Cardiac muscle cell (in vitro differentiated cells and primary cell): ENCODE measurements around the gene METRN. TPM values are rescaled to one million over a fixed set of nuclear protein-coding genes. Genes with fewer than 3 reads are reported as not detected.
"Not testable (repeated sequence)": the region's sequence is repeated elsewhere in the genome, so short reads cannot be mapped to it uniquely, and the experiment has no call there.

ENCODE experiments used
- DNase-seq, 2 donors: peaks; one replicate each; pipeline versions ENCODE4 v3.0.0 to v3.0.0-alpha.2; 2010 to 2017; ENCODE audit warnings: low read depth in 1 of 2, low spot score in 1 of 2
- H3K27ac ChIP-seq: fragments of 200-600 bp; sonication (generic); 2 replicates; pipeline ENCODE4 v1.5.1; 2016
- H3K27me3 ChIP-seq: fragments of 200-600 bp; sonication (generic); 2 replicates; pipeline ENCODE4 v1.6.0; 2016; ENCODE audit warnings: control low read depth
- H3K36me3 ChIP-seq: fragments of 200-600 bp; sonication (generic); 2 replicates; pipeline ENCODE4 v1.5.1; 2016; ENCODE audit warnings: control low read depth
- H3K4me1 ChIP-seq: fragments of 200-600 bp; sonication (generic); 2 replicates; pipeline ENCODE4 v1.8.1; 2017; ENCODE audit warnings: low read depth, mild to moderate bottlenecking, mixed run types
- H3K4me3 ChIP-seq: fragments of 200-600 bp; sonication (generic); 2 replicates; pipeline ENCODE4 v1.5.1; 2016; ENCODE audit warnings: mild to moderate bottlenecking
- H3K9me3 ChIP-seq: fragments of 200-600 bp; sonication (generic); 2 replicates; pipeline ENCODE4 v1.5.1; 2017; ENCODE audit warnings: low read depth, mild to moderate bottlenecking, control low read depth
- CTCF ChIP-seq: IDR thresholded peaks from 2 replicates; pipeline ENCODE4 v1.5.1; 2012; ENCODE audit warnings: low read depth, mild to moderate bottlenecking, low read length
- polyA plus RNA-seq: library from polyadenylated mRNA; unstranded; fragments of >200 nt; fragmentation: Nextera tagmentation; extraction: Ambion mirVana; gene quantifications from 2 replicates; pipeline ENCODE4 v1.2.1, GENCODE V29; 2016
- total RNA-seq: library from RNA; depleted of rRNA; stranded (reverse); fragments of >200 nt; gene quantifications from 2 replicates; pipeline ENCODE4 v1.2.3, GENCODE V29; 2016

Gene METRN
- total and polyA plus RNA-seq, 2 experiments from 2014 or later: 93.9 to 299 TPM

DNA sequence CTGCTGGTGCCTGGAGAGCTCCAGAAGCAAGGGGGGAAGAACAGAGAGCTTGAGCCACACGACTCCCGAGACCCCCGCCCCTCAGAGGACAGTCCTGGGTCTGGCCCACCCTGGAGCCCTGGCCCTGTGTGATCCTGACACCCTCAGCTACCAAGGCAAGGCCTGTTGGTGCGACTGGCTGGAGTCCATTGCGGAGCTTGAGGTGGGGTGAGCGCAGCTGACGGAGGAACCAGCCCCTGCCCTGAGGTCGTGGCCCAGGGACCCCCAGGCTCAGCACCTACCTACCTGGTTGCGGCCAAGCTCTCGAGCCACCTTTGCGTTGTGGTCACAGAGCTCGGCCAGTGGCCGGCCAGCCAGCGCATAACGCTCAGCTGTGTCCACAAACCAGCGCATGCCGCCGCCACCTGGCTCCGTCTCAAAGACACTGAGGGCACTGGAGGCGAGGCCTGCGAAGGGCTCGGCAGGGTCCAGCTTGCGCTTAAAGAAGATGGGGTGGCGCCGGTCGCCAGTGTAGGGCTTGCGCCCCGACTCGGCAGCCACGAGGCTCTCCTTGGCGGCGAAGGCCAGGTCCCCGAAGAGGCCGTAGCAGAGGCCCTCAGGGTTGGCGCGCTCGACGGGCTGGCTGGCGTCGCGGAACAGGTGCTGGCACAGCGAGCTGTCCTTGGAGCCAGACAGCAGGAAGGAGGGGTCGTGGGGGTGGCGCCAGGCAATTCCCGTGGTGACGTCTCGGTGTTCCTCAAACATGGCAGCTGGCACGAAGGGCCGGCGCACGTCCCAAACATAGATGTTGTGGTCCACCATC lies 28.3 kb upstream of the METRN start:
- Histone ChIP-seq H3K27me3 (peaks cover 8% of the 10 kb centered on the region), H3K36me3 (peaks cover 27% of the 10 kb centered on the region), H3K9me3 (no peaks in the 10 kb centered on the region), H3K27ac (no peak overlapping the region), H3K4me1 (peaks cover 11% of the 10 kb centered on the region), H3K4me3 (no peak overlapping the region)
- TF ChIP-seq CTCF: no peak
- no peak for DNase-seq

- Histone ChIP-seq H3K4me3 (no peak overlapping the region), H3K9me3 (no peaks in the 10 kb centered on the region), H3K36me3 (peaks cover 18% of the 10 kb centered on the region), H3K4me1 (peaks cover 11% of the 10 kb centered on the region), H3K27ac (no peak overlapping the region), H3K27me3 (peaks cover 16% of the 10 kb centered on the region)
- no peak for TF ChIP-seq CTCF
- no peak for DNase-seq
Observed at GRCh38 chr16:687499-687898, 27.4 kb upstream of the METRN start.

GRCh38 chr16:689175-689897 lies 25.6 kb upstream of the METRN start:
- peak overlapping the region; percentile 80 for H3K27ac ChIP-seq
- H3K36me3 ChIP-seq: peaks cover 11% of the 10 kb centered on the region
- peaks cover 34% of the 10 kb centered on the region for H3K27me3 ChIP-seq
- H3K4me3 ChIP-seq: peak overlapping the region; percentile 81
- H3K9me3 ChIP-seq: no peaks in the 10 kb centered on the region
- H3K4me1 ChIP-seq: peaks cover 11% of the 10 kb centered on the region
- no peak for DNase-seq
- no peak for TF ChIP-seq CTCF

- H3K27me3 ChIP-seq: peaks cover 53% of the 10 kb centered on the region
- H3K27ac ChIP-seq, H3K9me3 ChIP-seq, H3K4me3 ChIP-seq, H3K4me1 ChIP-seq, H3K36me3 ChIP-seq, DNase-seq: not testable (repeated sequence)
Observed at GRCh38 chr16:691242-691641, 23.7 kb upstream of the METRN start.

- H3K36me3 ChIP-seq: no peaks in the 10 kb centered on the region
- H3K27ac ChIP-seq: no peak overlapping the region
- H3K9me3 ChIP-seq: no peaks in the 10 kb centered on the region
- H3K4me3 ChIP-seq: no peak overlapping the region
- H3K27me3 ChIP-seq: peaks cover 66% of the 10 kb centered on the region
- no peak for DNase-seq
- TF ChIP-seq CTCF: no peak
- peaks cover 8% of the 10 kb centered on the region for H3K4me1 ChIP-seq
Observed at GRCh38 chr16:692356-693108, 22.4 kb upstream of the METRN start.
